Measurements from ENCODE around the gene SNRPA.

SNRPA gene

GRCh38 chr19:40776932-40777644 is 26.1 kb downstream of the SNRPA start:
- peak overlapping the region; percentile 68 for H3K9ac ChIP-seq (ENCODE audit: low read length)
- H3K4me3 ChIP-seq (ENCODE audit: insufficient read depth, low read length, poor library complexity, severe bottlenecking) = peak overlapping the region; percentile 56
- no peak overlapping the region for H2AFZ ChIP-seq (ENCODE audit: low read depth, low read length, severe bottlenecking)
- no peak for TF ChIP-seq CTCF (IDR thresholded peaks at IDR 0.05; ENCODE audit: insufficient read depth, low read length, poor library complexity, severe bottlenecking)
- no peak for TF ChIP-seq EZH2phosphoT487 (conservative IDR thresholded peaks at IDR 0.05; ENCODE audit: low read length)
- H3K4me2 ChIP-seq (ENCODE audit: low read depth, low read length, poor library complexity, severe bottlenecking) = peak overlapping the region; percentile 96
- H3F3A ChIP-seq (ENCODE audit: insufficient read depth) = peaks cover 18% of the 10 kb centered on the region
- H3K9me2 ChIP-seq (replicated peaks; ENCODE audit: insufficient read depth, low read length) = no peaks in the 10 kb centered on the region
- peaks cover 10% of the 10 kb centered on the region; the same call in 1 of the 2 replicates for H3K79me2 ChIP-seq (ENCODE audit: insufficient read depth, low read length)
- H4K20me1 ChIP-seq (ENCODE audit: low read depth, low read length) = no peaks in the 10 kb centered on the region
- no peaks in the 10 kb centered on the region for H3K27me3 ChIP-seq (ENCODE audit: low read length)
- H3K27ac ChIP-seq (ENCODE audit: low read depth, low read length) = peak overlapping the region; percentile 98
- no peaks in the 10 kb centered on the region for H3K36me3 ChIP-seq (ENCODE audit: low read length)
- H3K9me3 ChIP-seq (ENCODE audit: insufficient read depth, low read length) = no peaks in the 10 kb centered on the region

- peaks cover 10% of the 10 kb centered on the region; the same call in 1 of the 2 replicates for H3K79me2 ChIP-seq (ENCODE audit: insufficient read depth, low read length)
- TF ChIP-seq EZH2phosphoT487 (conservative IDR thresholded peaks at IDR 0.05; ENCODE audit: low read length) = no peak
- TF ChIP-seq CTCF (IDR thresholded peaks at IDR 0.05; ENCODE audit: insufficient read depth, low read length, poor library complexity, severe bottlenecking) = no peak
- H3K9me3 ChIP-seq (ENCODE audit: insufficient read depth, low read length) = no peaks in the 10 kb centered on the region
- H3K4me3 ChIP-seq (ENCODE audit: insufficient read depth, low read length, poor library complexity, severe bottlenecking) = peak overlapping the region; percentile 56
- no peaks in the 10 kb centered on the region for H4K20me1 ChIP-seq (ENCODE audit: low read depth, low read length)
- no peaks in the 10 kb centered on the region for H3K27me3 ChIP-seq (ENCODE audit: low read length)
- H3K27ac ChIP-seq (ENCODE audit: low read depth, low read length) = peak overlapping the region; percentile 98
- H2AFZ ChIP-seq (ENCODE audit: low read depth, low read length, severe bottlenecking) = no peak overlapping the region
- H3K9me2 ChIP-seq (replicated peaks; ENCODE audit: insufficient read depth, low read length) = no peaks in the 10 kb centered on the region
- no peaks in the 10 kb centered on the region for H3K36me3 ChIP-seq (ENCODE audit: low read length)
- H3F3A ChIP-seq (ENCODE audit: insufficient read depth) = peaks cover 17% of the 10 kb centered on the region
- peak overlapping the region; percentile 96 for H3K4me2 ChIP-seq (ENCODE audit: low read depth, low read length, poor library complexity, severe bottlenecking)
- peak overlapping the region; percentile 68 for H3K9ac ChIP-seq (ENCODE audit: low read length)
Measured at GRCh38 chr19:40777645-40777936, 26.6 kb downstream of the SNRPA start.

GRCh38 chr19:40777937-40778705 is 27.1 kb downstream of the SNRPA start, which contains the start of gene RAB4B:
TSS of gene RAB4B (plus strand) at chr19:40778247. CDS start at chr19:40778376, 129 bp downstream.
- H3K9me3 ChIP-seq (ENCODE audit: insufficient read depth, low read length) = no peaks in the 10 kb centered on the region
- peak within 1 kb of the TSS; percentile 98 for H3K27ac ChIP-seq (ENCODE audit: low read depth, low read length)
- H3K4me2 ChIP-seq (ENCODE audit: low read depth, low read length, poor library complexity, severe bottlenecking) = peak within 1 kb of the TSS; percentile 96
- peak within 1 kb of the TSS; percentile 68 for H3K4me3 ChIP-seq (ENCODE audit: insufficient read depth, low read length, poor library complexity, severe bottlenecking)
- H3K79me2 ChIP-seq (ENCODE audit: insufficient read depth, low read length) = peaks cover 10% of the 10 kb centered on the region; the same call in 1 of the 2 replicates
- no peaks in the 10 kb centered on the region for H3K36me3 ChIP-seq (ENCODE audit: low read length)
- no peaks in the 10 kb centered on the region for H3K9me2 ChIP-seq (replicated peaks; ENCODE audit: insufficient read depth, low read length)
- no peaks in the 10 kb centered on the region for H3K27me3 ChIP-seq (ENCODE audit: low read length)
- H3K9ac ChIP-seq (ENCODE audit: low read length) = peak within 1 kb of the TSS; percentile 68
- peak within 1 kb of the TSS; percentile 60 for H2AFZ ChIP-seq (ENCODE audit: low read depth, low read length, severe bottlenecking)
- TF ChIP-seq EZH2phosphoT487 (conservative IDR thresholded peaks at IDR 0.05; ENCODE audit: low read length) (no peak), CTCF (IDR thresholded peaks at IDR 0.05; ENCODE audit: insufficient read depth, low read length, poor library complexity, severe bottlenecking) (no peak)
- H3F3A ChIP-seq (ENCODE audit: insufficient read depth) = peaks cover 17% of the 10 kb centered on the region
- no peaks in the 10 kb centered on the region for H4K20me1 ChIP-seq (ENCODE audit: low read depth, low read length)
